CD4-positive, alpha-beta T cell treated with Interleukin-10 for 1 hour (primary cell): ENCODE data around the gene TMED4.
A peak's percentile ranks its signal among the peaks of the same experiment; 100 is the strongest.

Experiments
- DNase-seq: peaks from one replicate; pipeline ENCODE4 v3.0.0-alpha.2; 2020

The TMED4 gene

GRCh38 chr7:44581879-44582603, at the start of gene TMED4:
Gene TMED4, minus strand, starts transcription at chr7:44582231. Its CDS starts 25 bp downstream, at chr7:44582206.
- DNase-seq, result peak; percentile 100

- peak; percentile 71 for DNase-seq
Measured at GRCh38 chr7:44631458-44632115, 49.6 kb upstream of the TMED4 start.

DNA sequence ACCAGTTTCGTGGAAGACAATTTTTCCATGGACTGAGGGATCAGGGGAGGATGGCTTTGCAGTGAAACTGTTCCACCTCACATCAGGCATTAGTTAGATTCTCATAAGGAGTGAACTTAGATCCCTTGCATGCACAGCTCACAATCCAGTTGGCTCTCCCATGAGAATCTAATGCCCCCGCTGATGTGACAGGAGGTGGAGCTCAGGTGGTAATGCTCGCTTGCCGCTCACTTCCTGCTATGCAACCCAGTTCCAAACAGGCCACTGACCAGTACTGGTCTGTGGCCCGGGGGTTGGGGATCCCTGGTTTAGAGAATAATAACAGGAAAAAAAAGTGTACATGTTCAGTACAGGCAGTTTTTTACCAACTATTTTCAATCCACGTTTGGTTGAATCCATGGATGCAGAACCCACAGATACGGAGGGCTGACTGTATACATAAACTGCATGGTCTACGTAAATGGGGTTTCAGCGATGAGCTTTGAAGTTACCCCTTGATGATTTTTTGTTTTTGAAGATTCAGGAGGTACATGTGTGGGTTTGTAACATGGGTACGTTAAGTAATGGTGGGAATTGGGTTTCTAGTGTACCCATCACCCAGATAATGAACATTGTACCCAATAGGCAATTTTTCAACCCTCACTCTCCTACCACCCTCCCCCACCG, 48.9 kb upstream of the TMED4 start:
- DNase-seq, result no peak

DNA sequence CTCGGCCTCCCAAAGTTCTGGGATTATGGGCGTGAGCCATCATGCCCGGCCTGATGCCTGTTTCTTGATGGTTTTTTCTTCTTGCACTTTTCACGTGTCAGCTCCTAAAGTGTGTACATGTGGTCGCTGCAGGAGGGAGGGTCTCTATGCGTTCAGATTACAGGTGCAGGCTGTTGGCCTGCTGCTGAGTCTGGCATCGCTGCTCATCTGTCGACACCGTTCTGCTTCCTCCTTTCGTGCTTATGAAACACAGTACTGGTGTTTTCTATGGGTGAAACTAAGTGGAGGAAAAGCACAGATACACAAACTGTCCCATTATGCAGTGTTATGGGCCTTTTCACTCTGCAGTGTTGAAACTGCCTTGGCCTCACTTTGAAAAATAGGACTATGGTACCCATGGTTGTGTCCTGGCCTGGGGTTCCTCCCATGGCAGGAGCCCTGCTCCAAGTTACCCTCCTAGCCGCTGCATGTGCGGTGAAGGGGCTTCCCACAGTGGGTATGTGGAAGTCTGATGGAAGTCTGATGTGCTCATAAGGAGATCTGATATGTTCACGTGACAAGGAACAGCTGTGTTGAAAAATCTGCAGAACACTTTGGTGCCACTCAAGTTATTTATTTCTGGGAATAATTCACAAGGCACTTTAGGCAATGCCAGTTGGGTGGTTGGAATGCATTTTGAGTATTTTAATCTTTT, 47.9 kb upstream of the TMED4 start:
- no peak for DNase-seq

DNA sequence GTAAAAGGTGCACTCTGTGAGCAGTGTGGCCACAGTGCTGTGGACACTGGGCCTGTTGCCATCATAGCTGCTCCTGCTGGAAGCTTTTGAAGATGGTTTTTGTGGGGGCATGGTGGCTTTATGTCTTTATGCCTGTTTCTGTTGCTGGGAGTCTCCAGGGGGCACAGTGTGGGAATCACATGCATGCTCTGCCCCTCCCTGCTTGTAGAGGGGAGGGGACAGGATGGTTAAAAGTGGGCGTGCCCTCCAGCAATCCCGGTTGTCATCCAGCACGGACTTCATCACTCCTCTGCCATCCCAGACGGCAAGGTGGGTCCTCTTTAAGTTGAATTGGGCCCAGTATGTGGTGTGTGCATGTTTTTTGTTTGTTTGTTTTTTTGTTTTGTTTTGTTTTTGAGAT, 44.6 kb upstream of the TMED4 start:
- no peak for DNase-seq

- peak; percentile 53 for DNase-seq
Measured at GRCh38 chr7:44625526-44626471, 43.8 kb upstream of the TMED4 start.

GRCh38 chr7:44624318-44624717, 42.3 kb upstream of the TMED4 start:
- DNase-seq, result no peak

DNA sequence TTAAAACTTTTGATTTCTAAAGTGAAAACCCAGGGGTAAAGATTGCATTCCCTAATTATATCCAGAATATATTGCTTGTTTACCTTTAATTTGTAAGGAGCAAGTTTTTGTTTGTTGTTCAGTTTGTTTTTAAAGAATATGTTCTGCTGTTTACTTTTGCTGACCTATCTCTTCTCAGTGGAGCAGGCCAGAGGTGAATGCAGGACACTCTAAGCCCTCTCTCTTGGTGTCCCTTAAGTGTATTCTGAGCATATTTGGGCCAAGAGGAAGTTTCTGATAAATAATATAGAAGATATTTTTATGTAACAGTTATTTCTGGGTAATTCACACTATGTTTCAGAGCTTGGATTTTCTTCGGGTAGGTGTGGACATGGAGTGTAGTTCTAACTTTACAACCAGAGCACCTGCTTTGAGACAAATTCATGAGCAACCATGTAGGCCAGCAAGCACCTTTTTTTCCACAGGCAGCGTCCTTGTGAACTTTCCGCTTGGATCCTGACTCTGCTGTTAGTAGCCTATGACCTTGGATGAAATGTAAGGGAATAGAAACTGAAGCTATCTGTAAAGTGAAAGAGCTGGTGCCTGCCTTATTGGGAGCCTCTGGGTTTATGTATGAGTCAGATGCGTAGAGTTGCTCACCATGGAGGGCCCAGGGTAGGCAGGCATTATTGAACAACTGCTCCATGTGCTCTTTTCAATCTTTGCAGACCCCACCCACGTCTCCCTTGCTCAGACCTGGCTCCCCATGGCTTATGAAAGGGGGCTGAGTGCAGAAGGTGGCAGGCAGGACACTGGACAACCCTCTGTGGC, 40.5 kb upstream of the TMED4 start:
- DNase-seq, result peak; percentile 48

DNA sequence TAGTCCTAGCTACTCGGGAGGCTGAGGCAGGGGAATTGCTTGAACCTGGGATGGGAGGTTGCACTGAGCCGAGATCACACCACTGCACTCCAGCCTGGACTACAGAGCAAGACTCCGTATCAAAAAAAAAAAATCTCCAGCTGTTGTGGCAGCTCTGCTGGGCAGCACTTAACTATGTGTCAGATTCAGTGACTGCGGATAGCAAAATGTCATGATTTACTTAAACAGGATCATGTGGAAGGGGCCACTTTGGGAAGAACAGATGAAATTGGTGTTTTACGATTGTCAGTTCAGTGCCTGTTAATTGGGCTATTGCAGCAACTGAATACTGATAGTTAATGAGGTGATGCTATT, 39.7 kb upstream of the TMED4 start:
- DNase-seq, result no peak

DNA sequence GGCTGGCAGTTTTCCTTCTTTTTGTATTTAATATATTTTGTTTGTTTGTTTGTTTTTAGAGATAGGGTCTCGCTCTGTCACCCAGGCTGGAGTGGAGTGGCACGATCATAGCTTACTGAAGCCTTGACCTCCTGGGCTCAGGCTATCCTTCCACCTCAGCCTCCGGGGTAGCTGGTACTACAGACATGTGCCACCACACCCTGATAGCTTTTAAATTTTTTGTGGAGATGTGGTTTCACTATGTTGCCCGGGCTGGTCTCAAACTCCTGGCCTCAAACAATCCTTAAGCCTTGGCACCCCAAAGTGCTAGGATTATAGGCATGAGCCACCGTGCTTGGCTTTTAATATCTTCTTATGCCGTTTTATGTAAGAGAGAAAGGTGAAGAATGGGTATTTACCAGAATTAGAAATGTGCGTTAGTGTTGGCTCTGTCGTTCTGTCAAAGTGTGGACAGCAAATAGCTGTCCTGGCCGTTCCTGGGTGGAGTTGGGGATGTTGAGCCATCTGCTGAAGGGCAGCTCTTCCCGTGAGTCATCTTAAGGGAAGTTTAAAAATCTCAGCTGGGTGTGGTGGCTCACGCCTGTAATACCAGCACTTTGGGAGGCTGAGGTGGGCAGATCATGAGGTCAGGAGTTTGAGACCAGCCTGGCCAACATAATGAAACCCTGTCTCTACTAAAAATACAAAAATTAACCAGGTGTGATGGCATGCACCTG, 39.2 kb upstream of the TMED4 start:
- no peak for DNase-seq

DNA sequence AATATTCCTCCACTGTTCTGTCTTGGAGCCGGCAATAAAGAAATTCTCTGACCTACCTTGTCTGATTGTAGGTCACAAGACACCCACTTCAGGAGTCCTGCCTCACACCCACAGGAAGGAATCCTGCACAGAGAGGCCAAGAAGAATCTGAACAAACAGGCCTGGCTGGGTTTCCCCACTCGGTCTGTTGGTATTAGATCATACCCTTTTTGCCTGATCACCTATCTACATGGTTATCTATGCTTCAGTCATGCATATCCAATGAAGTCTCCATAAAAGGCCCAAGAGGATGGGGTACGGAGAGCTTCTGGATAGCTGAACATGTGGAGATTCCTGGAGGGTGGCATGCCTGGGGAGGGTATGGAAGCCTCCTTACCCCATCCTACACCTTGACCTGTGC, 36.7 kb upstream of the TMED4 start:
- DNase-seq, result peak; percentile 65

- DNase-seq, result no peak
Measured at GRCh38 chr7:44618045-44618444, 36.0 kb upstream of the TMED4 start.

GRCh38 chr7:44617225-44617890, 35.3 kb upstream of the TMED4 start:
- DNase-seq, result no peak

DNA sequence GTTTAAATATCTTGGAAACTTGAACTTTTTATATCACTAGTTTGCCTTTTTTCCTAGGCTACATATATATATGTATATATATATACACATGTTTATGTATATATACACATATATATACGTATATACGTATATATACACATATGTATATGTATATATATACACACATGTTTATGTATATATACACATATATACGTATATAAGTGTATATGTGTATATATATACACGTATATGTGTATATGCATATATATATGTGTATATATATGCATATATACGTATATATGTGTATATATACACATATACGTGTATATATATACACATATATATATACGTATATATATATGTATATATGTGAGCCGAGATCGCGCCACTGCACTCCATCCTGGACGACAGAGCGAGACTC, 34.5 kb upstream of the TMED4 start:
- DNase-seq, result no peak

DNA sequence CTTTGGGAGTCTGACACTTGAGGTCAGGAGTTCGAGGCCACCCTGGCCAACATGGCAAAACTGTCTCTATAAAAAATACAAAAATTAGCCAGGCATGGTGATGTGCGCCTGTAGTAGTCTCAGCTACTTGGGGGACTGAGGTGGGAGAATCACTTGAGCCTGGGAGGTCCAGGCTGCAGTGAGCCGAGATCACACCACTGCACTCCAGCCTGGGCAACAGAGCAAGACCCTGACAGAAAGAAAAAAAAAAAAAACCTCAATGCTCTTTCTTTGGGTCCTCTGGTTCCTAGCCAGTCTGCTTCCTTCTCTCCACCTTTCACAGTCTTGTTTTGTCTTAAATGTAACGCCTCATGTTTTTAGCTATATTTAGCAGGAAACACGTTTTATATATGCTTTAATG, 33.8 kb upstream of the TMED4 start:
- DNase-seq, result no peak

GRCh38 chr7:44615149-44615611, 33.1 kb upstream of the TMED4 start:
- peak; percentile 59 for DNase-seq

DNA sequence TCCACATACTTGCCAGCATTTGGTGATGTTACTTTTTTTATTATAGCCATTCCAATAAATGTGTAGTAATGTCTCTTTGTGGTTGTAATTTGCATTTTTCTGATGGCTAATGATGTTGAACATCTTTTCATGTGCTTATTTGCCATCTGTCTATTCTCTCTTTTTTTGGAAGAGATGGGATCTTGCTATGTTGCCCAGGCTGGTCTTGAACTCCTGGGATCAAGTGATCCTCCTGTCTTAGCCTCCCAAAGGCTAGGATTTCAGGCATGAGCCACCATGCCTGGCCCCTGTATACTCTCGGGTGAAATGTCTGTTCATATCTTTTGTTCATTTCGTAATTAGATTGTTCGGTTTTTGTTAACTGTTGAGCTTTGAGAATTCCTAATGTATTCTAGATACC, 27.8 kb upstream of the TMED4 start:
- no peak for DNase-seq

DNA sequence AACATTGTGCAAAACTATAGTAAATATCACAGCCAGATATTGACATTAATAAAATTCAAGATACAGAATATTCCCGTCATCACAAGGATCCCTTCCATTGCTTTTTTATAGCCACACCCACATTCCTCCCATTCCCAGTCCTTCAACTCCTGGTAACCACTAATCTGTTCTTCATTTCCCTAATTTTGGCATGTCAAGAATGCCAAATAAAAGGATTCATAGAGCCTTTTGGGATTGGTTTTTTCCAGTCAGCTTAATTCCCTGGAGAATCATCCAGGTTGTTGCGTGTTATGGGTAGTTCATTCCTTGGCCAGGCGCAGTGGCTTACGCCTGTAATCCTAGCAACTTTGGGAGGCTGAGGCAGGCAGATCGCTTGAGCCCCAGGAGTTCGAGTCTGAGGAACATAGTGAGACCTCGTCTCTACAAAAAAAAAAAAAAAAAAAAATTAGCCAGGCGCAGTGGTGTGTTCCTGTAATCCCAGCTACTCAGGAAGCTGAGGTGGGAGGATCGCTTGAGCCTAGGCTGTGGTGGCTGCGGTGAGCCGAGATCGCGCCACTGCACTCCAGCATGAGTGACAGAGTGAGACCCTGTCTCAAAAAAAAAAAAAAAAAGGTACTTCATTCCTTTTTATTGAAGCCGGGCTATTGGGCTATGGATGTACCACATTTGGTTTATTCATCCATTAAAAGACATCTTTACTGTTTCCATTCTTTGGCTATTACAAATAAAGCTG, 27.1 kb upstream of the TMED4 start:
- peak; percentile 58 for DNase-seq
